HG02610 (cell line): Measurements from ENCODE around the gene VILL.

ENCODE experiments used
- ATAC-seq: cut with Tn5 transposase; IDR thresholded peaks from one replicate; pipeline ENCODE4 v1.9.1; 2021; ENCODE audit warnings: mild to moderate bottlenecking, moderate library complexity; ENCODE audit not compliant: unreplicated experiment

The VILL gene

DNA sequence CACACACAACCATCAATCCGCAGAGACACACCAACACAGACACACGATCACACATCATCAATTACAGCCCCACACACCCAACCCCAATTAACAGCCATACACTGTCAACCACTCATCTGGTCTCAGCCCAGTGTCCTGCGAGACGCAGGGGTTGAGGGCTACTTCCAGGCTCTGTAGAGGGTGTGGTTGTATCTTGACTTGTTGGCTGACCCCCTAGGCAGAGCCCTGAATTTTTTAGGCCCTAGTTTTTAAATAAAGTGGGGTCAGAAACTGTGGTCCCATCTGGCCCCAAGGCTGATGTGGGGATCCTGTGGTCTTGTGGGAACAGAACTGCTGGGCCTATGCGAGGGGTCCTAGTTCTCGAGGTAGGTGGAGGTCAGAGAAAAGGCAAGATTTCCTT, 9.2 kb downstream of the VILL start:
- no peak for ATAC-seq

DNA sequence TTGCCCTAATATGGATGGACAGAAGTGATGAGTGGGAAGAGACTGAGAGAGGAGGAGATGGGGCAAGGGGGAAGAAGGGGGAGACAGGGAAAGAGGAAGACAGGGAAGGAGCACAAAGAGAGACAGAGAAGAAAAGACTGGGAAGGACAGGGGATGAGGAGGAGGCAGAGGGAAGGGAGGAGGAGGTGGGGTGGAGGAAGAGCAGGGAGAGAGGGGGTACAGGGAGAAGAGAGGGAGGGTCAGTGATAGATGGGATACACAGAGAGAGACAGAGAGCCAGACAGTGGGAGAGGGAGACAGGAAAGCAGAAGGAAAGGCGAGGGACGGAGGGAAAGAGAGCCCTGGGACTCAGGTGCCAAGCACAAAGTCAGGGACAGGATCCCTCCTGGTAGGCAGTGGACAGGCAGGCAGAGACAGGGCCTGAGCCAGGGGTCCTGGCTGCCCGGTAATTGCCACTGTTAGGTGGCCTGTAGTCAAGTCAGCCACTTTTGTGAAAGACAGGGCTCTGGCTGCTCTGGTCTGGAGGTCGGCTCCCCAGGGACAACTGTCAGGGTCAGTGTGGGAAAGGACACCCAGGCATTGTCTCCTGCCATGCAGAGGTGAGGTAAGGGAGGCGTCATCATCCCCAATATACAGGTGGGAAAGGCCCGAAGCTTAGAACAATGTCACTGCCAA, 9.8 kb downstream of the VILL start:
- no peak for ATAC-seq

DNA sequence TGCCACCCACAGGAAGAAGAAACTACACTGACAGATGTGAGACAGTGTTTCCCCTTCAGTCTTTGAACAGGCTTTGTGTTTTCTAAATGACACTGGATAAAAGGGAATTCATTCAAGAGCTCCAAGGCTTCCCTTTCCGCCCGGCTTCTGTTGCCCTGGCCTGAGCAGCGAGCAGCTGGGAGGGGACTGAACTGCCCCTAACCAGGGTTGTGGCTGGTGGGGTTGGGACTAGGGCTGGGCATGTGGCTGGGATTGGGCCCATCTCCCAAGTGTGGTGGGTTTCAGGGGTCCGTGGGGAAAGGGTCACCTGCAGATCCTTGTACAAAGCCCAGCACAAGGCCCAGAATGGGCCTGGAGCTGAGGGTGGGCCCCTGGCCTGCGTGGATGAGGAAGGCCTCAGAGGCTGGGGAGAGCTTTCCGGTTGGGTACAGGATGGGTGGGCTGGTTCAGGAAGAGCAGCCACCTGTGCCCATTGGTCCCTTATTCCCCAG, 10.4 kb downstream of the VILL start:
- no peak for ATAC-seq

DNA sequence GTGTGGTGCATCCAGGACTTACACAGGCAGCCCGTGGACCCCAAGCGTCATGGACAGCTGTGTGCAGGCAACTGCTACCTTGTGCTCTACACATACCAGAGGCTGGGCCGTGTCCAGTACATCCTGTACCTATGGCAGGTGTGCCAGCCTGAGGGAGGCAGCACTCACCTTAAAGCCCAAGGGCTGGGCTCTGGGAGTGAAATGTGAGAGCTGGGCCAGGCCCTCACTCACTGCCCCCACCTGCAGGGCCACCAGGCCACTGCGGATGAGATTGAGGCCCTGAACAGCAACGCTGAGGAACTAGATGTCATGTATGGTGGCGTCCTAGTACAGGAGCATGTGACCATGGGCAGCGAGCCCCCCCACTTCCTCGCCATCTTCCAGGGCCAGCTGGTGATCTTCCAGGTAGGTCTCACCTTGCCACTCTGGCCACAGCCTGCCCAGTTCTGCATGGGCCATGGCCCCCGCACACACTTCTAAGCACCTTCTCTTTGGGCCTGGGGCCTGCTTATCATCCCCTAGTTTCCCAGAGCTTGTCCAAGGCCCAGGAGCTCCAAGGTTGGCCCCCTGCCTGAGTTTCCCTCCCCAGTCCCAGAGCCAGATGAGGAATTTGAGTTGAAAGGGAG, 11.0 kb downstream of the VILL start:
- ATAC-seq: no peak

DNA sequence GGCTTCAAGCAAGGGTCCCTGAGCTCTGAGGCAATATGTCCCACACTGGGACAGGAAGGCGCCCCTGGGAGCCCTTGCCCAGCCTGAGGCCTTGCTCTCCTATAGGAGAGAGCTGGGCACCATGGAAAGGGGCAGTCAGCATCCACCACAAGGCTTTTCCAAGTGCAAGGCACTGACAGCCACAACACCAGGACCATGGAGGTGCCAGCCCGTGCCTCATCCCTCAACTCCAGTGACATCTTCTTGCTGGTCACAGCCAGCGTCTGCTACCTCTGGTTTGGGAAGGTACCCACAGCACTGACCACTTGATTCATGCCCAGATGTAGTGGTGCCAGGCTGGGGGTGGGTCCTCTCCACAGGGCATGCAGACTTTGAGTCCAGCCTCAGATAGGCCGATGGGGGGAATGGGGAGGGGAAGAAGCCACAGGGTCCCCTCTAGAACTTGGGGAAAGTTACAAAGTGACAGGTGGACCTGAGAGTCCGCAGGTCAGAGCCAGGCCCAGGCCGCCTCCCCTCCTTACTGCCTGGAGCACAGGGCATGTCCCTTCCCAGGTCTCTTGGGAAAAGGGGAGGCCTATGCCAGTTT, 11.8 kb downstream of the VILL start:
- no peak for ATAC-seq

DNA sequence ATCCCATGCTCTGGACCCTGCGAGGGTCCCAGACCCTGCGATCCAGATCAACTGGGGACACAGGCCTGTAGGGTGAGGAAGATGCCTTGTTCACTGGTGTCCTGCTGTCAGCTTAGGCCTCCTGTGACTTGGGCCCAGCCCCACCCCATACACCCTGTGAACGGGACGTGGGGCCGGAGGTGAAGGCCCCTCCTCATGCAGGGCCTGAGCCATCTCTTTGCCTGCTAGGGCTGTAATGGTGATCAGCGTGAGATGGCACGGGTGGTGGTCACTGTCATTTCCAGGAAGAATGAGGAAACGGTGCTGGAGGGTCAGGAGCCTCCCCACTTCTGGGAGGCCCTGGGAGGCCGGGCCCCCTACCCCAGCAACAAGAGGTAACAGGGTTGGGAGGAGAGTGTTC, 12.4 kb downstream of the VILL start:
- ATAC-seq: no peak

DNA sequence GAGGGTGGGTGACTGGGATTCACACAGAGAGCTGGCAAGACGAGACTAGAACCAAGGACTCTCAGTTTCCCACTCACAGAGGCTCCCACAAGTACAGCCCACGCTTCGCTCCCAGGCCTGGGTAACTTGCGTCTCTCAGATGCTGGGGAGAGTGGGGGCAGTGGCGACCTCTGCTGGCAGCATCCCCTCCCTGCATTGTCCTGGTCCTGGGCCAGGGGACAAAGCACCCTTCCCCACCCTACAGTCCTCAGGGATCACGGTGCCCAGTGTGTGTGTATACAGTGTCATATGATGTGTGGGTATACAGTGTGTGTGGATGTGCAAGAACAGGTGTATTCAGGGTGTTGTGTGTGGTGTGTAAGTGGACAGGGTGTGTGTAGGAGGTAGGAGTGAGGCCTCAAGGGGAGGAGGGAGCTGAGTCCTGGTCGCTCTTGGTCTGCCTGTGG, 12.8 kb downstream of the VILL start:
- ATAC-seq: no peak

DNA sequence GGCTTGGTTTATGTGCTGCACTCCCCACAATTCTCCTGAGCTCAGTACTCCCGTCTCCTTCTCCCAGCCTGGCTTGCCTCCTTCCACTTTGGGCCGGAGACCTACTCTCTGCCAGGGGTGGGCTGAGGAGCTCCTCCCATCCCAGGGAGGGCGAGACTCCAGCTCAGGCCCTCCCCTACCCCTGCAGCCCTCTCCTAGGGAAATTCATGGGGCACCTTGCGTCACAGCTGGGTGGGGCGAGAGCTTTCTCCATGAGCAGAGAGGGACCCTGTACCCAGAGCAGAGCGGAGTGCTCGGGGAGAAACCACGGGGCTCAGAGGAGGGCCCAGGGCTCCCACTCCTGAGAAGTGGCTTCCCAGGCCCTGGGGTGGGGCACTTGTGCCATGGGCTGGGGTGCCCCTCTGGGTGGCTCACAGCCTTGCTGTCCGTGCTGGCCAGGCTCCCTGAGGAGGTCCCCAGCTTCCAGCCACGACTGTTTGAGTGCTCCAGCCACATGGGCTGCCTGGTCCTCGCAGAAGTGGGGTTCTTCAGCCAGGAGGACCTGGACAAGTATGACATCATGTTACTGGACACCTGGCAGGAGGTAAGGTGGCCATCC, 13.3 kb downstream of the VILL start:
- no peak for ATAC-seq

DNA sequence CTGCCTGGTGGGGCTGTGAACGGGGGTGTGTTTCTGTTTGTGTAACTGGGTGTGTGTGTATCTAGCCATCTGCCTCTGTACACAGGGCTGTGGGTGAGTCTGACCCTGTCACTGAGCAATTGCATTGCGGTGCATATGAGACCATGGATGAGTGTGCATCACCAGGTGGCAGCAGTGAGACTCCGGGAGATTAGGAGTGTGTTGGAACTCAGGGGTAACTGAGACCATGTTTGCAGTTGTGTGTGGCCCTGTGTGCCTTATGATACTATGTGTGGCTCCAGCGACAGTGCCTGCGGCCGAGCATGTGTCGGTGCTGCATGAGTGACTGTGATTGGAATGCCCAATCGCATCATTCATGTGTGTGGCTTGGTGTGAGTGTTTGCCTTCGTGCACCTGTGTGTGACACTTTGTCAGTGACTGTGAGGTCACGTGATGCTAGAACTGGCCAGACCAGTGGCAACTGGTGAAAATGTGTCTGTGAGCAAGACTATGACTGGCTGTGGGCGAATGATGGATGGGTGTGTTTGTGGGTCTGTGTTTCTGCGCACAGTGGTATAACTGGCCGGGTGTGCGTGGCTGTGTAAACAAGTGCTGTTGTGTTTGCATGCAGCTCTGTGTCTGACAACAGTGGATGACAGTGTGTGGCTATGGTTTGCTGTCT, 14.0 kb downstream of the VILL start:
- peak; percentile 35 for ATAC-seq

DNA sequence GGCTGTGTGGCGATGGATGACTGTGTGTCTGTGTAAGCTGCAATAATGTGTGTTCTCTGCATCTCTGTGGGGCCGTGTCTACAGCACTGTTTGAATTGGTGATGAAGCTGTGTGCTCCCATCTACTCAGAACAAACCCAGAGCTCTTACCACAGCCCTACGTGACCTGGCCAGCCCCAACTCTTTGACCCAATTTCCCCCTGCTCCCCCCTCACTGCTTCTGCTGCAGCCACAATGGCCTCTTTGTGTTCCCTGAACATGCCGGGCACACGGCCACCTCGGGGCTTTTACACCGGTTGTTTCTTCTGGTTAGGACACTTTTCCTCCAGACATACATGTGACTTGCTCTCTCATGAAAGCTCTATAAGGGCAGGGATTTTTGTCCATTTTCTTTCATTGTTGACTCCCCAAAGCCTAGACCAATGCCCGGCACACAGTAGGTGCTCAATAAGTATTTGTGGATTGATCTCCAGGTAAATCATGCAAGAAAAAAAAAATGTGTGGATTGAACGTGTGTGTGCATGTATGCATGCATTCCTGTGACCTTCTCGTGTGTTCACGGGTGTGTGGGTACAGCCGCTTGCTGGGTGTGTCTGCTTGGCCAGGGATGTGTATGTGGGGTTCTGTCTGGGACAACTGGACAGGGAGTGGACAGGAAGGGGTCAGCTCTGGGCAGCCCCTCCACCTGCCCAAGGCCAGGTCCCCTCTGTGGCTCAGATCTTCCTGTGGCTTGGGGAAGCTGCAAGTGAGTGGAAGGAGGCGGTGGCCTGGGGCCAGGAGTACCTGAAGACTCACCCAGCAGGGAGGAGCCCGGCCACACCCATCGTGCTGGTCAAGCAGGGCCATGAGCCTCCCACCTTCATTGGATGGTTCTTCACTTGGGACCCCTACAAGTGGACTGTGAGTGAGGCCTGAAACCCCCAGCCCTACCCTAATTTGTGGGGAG, 14.8 kb downstream of the VILL start:
- no peak for ATAC-seq

DNA sequence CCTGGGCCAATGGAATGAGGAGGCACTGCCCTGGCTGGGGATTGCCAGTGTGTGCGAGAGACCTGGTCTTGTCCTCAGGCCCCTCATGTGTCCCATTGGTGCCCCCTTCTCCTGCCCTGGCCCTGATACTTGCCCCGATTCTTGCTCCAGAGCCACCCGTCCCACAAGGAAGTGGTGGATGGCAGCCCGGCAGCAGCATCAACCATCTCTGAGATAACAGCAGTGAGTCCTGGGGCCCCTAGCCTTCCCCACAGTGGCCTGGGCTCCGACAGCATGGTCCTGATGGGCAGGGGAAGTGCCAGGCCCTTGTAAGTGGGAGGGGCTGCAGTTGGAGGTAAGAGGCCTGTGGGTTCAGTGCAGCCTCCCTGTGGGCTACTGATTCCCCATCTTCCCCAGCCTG, 15.4 kb downstream of the VILL start:
- no peak for ATAC-seq

DNA sequence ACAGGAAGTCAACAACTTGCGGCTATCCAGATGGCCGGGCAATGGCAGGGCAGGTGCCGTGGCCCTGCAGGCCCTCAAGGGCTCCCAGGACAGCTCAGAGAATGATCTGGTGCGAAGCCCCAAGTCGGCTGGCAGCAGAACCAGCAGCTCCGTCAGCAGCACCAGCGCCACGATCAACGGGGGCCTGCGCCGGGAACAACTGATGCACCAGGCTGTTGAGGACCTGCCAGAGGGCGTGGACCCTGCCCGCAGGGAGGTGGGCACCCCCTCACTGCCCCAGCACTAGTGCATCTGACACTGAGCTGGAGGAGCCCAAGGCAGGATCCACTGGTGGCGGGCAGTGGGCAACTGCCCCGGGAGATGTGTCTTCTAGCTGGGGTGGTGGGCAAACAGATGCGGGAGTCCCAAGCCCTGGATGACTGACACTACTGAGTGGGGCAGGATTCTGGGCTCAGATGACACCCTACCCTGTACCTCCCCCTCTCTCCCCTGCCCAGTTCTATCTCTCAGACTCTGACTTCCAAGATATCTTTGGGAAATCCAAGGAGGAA, 15.9 kb downstream of the VILL start:
- no peak for ATAC-seq

DNA sequence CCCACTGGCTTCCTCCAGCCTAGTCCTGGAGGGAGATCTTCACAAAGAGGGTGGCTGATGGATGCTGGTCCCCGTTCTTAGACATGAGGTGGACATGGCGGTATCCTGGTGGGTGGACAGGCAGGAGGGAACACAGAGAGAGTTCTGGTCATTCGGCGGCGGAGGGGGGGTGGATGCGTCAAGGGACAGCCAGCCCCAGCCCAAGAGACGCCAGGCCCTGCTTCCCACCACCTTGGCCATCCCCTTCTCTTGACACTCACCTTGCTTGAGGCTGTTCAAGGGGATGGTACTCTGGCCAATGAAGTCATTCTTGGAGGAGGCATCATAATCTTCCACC, 17.1 kb downstream of the VILL start:
- no peak for ATAC-seq

DNA sequence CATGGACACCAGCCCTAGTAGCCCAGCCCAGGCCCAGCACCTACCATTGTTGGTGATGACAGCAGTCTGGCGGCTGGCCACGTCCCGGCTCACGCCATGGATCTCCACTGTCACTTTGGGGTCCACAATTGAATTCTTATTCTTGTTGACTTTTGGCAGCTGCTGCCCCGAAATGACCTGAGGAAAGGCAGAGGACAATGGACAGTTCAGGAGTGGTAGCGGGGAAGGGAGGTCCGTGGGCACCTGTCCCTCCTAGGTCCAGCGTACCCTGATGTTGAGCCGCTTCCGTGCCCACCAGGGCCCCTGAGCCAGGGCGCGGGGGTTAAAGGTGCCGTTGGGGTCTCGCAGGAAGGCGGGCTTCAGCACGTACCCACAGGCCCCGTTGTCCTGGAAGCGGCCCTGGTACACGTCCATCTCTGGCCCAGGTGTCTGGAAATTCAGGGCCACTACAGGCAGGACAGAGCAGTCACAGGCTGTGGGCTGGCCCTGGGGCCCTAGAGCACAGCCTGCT, 17.7 kb downstream of the VILL start:
- no peak for ATAC-seq

DNA sequence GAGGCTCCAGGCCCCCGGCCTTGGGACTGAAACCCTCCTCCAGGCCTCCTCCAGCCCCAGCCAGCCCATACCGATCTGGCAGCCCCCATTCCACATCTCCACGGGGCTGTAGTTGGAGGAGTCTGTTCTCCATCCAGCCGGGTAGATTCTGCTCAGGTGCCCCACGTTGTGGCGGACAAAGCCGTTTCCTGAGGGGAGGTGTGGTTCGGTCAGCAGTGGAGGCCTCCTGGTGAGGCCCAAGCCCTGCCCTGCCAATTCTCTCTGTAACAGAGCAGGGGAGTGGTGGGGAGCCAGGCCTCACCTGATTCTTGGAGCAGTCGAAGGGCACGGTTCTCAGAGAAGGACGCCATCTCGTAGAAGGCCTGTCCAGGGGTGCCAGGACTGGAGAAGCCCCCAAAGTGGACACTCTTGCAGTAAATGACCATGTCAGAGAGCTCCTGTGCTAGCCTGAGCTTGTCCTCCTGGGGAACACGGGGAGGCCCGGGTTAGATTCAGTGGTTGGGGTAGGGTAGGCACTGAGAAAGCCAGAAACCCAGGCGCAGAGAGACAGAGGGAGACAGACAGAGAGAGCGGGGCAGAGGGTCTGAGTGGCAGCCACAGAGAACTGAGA, 18.5 kb downstream of the VILL start:
- ATAC-seq: no peak

DNA sequence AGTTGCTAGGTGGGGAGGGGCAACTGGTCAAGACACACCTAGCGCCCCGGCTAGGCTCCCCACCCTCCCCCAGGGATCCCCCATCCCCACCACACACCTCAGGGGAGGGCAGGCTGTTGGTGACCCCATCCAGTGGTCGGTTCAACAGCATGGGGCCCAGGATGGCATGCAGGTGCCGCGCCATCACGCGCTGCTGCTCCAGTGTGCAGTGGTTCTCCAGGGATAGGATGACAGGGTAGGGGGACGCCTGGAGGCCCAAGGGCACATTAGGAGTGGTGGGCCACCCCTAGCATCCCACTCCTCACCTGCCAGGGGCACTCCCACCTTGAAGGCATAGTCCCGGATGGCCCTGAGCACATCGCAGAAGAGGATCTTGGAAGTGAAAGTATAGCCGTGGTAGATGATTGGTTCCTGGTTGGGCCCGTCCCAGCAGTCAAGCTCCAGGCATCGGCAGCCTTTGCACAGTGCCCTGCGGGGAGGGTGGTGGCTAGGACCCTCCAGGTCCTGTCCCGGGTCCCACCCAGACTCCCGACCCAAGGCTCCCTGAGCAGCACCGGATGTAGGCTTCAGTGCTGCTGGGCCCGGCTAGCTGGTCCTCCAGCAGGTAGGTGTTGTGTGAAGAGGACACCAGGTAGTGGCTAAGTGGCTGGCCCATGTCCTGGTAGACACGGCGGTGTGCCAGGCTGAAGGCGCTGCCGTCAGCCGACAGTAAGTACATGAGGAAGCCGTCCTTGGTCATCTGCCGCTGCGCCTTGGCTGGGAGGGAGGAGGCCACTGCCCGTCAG, 19.4 kb downstream of the VILL start:
- ATAC-seq: no peak

DNA sequence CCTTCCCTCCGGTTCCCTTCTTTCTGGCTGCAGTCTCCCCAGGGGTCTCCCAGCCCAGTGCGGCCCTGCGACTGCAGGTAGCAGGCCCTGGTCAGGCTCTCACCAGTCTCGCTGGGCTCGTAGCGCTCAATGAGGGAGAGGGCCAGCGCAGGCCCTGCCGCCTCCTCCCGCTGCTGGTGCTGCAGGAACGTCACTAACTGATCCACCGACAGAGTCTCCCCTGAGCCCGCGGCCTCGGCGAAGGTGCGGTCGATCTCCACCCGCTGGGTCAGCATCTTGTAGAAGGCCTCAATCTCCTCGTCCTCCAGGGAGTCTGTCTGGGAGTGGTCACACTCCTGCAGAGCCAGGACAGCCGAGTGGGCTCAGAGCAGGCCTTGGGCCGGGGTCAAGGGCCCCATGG, 20.5 kb downstream of the VILL start:
- ATAC-seq: no peak

DNA sequence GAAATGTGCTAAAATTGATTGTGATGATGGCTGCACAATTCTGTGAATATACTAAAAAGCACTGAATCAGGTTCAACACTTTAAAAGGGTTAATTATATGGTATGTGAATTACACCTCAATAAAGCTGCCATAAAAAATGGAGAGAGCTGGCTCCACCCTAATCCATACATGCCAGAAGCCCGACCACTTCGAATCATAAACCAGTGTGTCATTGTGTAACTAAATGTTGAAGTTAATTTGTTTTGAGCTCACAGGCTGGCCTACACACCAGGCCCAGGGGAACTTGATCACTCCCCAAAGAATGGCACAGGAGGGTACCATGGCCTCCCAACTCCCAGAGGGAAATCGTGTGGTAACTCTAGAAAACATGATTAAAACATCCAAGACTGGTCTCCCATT, 24.9 kb downstream of the VILL start:
- no peak for ATAC-seq

DNA sequence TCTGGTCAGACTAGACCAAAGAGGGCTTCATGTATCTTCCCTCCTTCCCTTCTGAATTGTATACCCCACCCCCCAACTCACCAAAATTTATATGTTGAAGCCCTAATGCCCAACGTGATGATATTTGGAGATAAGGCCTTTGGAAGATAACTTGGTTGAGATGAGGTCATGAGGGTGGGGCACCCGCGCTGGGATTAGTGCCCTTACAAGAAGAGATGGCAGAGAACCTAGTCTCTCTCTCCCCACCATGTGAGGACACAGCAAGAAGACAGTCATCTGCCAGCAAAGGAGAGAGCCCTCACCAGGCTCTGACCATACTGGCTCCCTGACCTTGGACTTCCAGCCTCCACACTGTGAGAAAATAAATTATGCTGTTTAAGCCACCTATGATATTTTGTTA, 25.4 kb downstream of the VILL start:
- no peak for ATAC-seq
